Stimulated activated CD8-positive, alpha-beta memory T cell treated with anti-CD3 and anti-CD28 coated beads, Interleukin-4, amount 100 ng/mL, for 4 hours (primary cell): Measurements from ENCODE around the gene EAF2.

Experiments used
- DNase-seq, 2 donors: peaks; one replicate each; pipeline ENCODE4 v3.0.0-alpha.2; 2020; ENCODE audit warnings: low read depth in 2 of 2, low spot score in 1 of 2

EAF2 gene

GRCh38 chr3:121834671-121835464 lies at the start of gene EAF2, which contains the start of gene IQCB1:
TSS of gene EAF2 (plus strand) at chr3:121835209. CDS start at chr3:121835286, 77 bp downstream.
TSS of gene IQCB1 (minus strand) at chr3:121835060. CDS start at chr3:121828960, 6,100 bp downstream.
- DNase-seq, result peak; percentile 88 to 90

DNA sequence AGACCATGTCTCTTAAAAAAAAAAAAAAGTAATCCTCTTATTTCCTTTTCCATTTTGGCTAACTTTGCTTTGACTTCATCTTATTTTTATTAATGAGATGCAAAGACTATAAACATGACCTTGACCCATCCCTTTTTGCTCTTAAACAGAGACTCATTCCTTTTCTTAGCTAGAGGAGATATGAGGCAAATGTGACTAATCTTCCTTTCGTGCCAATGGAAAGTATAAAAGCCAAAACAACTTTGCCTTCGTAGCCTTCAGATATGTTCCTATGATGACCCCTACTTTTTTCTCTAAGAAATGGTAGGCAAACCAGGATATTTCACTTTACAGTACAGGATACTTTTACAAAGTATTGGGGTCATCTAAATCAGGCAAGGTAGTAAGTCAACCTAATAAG lies 48.5 kb upstream of the EAF2 start:
- DNase-seq, result no peak

GRCh38 chr3:121793078-121793477 lies 41.9 kb upstream of the EAF2 start:
- DNase-seq, result no peak

GRCh38 chr3:121794264-121794983 lies 40.6 kb upstream of the EAF2 start:
- DNase-seq, result no peak

DNA sequence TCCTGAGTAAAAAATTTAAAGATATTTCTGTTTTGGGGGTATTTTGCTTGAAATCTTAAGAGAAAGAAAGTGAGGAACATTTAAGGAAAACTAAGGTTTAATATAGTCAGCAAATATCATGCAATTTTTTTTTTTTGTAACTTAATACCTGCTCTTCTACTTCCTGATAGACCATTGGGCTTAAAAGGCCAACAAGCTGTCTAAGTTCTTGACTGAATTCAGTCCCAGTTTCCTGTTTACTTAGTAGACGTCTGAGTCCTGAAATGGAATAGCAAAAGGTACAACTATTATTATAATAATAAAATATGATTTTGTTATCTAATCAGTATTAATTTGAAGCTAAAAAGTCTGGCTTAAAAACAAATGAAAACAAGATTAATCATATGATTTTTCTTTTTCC lies 38.0 kb upstream of the EAF2 start:
- no peak for DNase-seq

DNA sequence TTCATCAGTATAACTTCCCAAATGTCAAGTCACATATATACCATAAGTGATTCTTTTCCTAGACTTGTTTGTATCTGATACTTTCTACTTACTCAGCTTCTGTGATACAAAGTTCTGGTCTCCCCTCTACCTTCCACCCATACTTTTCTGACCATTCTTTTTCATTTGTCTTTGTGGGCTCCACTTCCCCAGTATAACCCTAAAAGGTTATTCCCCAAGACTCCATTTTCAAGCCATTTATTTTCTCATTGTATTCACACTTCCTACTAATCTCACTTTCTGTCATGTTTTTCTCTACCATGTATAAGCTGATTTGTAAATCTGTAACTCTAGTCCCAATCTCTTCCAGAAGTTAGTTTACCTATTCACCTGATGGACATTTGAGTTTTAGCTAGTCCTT lies 34.1 kb upstream of the EAF2 start:
- no peak for DNase-seq

DNA sequence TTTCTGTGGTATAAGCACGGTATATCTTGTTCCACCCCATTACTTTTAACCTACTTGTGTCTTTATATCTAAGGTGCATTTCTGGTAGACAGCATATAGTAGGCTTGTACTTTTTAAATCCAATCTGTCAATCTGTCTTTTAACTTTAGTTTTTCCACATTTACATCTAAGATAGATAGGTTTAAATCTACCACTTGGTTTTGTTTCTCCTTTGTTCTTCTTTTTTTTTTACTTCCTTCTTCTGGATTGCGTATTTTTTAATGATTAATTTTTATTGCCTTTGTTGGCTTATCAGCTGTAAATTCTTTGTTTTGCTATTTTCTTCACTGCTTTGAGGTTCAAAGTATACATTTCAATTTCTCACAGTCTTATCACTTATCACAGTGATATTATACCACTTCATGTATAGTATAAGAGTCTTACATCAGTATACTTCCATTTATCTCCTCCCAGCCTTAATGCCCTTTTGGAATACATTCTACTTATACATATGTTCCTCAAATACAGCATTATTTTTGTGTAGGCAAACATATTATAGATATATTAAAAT lies 31.2 kb upstream of the EAF2 start:
- DNase-seq, result no peak

DNA sequence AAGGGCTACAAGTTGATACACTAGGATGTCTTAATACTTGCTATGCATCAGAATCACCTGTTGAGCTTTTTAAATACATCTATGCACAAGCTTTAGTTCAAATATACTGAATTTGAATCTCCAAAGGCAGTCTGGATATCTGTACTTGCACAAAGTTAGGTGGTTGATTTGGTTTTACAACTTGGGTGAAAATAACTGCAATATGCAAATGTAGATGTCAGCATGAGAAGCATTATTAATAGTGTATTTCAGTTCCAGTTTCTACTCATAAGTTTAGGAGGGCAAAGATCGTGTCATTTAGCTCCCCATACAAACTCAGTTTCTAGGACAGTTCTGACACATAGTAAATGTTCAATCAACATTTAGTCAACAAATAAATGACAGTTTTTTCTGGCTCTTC lies 25.8 kb upstream of the EAF2 start:
- no peak for DNase-seq

DNA sequence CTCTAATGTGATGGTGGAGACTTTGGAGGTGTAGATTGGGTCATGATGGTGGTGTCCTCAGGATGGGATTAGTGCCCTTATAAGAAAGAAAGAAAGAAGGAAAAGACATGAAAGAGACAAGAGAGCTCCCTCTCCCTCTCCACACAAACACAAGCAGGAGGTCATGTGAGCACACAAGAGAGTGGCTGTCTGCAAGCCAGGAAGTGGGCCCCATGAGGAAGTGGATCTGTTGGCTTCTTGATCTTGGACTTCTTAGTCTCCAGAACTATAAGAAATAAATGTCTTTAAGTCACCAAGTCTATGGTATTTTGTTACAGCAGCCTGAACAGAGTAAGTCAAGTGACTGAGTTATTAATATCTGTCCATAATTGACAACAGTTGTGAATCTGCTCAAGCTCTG lies 17.3 kb upstream of the EAF2 start:
- DNase-seq, result no peak

DNA sequence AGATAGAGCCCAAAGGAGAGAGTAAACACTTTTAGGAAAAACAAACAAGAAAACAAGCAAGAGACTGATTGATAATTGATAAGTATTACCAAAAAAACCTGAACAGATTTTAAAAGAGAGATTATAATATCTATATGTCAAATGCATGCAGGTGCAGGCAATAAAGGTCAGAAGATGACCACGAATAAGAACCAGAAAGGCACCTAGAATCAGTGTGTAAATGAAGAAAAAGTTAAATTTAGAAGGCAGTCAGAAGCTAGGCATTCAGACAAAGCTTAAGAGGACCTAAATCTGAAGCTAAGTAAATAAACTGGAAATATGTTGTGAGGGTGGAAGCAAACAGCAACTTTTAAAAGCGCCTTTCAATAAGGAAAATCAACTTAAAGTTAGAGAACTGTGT lies 16.4 kb upstream of the EAF2 start:
- DNase-seq, result no peak

DNA sequence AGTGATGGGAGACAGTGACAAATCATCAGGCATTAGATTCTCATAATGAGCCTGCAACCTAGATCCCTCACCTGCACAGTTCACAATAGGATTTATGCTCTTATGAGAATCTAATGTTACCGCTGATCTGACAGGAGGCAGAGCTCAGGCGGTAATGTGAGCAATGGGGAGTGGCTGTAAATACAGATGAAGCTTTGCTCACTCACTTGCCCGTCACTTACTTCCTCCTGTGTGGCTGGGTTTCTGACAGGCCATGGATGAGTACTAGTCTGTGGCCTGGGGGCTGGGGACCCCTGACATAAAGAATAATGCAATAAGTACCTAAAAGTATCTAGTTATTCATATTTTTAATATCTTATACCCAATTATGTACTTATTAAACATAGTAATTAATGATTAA lies 15.8 kb upstream of the EAF2 start:
- DNase-seq, result no peak

GRCh38 chr3:121821421-121822199 lies 13.4 kb upstream of the EAF2 start:
- DNase-seq, result no peak

DNA sequence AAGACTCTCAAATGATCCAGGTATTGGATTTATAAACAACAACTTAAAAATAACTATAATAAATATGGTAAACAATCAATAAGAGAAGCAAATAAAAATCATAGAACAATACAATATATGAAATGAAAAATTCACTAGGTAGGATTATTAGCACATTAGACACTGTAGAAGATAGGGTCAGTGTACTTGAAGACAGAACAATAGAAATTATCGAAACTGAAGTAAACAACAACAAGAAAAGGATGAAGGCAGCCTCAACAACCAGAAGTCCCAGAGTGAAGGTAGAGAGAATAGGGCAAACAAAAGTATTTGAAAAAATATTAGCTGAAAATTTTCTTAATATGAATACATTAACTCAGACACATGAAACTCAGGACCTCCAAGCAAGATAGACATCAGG lies 12.0 kb upstream of the EAF2 start:
- no peak for DNase-seq

DNA sequence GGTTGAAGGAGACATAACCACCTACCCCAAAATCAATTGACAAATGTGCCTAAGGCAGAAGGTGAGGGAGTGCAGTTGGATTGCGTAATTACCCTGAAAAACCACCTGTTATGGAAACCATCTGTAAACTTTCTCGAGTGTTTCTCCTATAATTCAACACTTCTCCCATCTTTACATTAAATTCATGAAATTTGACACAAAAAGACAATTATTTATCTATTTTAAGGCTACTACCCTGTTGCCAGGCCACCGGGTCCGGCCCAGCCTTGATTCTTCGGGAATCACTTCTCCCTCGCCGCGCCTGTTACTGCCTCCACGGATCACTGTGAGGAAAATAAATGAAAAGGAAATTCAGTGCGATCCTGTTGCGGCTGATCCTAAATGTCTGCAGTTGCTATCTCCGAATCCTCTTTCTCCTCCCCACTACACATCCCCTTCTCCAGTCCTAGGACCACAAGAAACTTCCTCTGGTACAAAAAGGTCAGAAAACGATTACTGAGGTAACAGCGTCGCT lies 795 bp upstream of the EAF2 start:
- DNase-seq, result no peak

GRCh38 chr3:121835465-121835801 lies 424 bp downstream of the EAF2 start:
- DNase-seq, result no peak

- DNase-seq, result no peak
Observed at GRCh38 chr3:121836064-121836463, 1.1 kb downstream of the EAF2 start.

- no peak for DNase-seq
Observed at GRCh38 chr3:121836481-121836880, 1.5 kb downstream of the EAF2 start.

DNA sequence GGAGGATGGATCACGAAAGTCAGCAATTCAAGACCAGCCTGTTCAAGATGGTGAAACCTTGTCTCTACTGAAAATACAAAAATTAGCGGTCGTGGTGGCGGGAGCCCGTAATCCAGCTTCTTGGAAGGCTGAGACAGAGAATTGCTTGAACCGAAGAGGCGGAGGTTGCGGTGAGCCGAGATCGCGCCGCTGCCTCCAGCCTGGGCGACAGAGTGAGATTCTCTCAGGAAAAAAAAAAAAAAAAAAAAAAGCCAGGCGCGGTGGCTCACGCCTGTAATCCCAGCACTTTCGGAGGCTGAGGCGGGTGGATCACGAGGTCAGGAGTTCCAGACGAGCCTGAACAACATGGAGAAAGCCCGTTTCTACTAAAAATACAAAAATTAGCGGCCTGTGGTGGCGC lies 5.0 kb downstream of the EAF2 start:
- no peak for DNase-seq

DNA sequence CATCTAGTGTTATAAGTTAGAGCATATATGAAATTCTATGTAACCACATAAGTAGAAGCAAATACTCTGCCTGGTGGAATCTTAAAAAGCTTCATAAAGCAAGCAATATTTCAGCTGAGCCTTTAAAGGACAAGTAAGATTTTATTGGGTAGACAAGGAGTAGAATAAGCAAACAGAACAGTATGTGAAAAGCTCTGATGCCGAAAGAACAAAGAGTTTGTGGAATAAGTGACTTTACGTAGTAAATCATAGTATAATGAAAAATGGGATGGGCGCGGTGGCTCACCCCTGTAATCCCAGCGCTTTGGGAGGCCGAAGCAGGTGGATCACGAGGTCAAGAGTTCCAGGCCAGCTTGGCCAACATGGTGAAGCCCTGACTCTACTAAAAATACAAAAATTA lies 9.9 kb downstream of the EAF2 start:
- DNase-seq, result no peak

- no peak for DNase-seq
Observed at GRCh38 chr3:121852256-121852655, 17.2 kb downstream of the EAF2 start.

DNA sequence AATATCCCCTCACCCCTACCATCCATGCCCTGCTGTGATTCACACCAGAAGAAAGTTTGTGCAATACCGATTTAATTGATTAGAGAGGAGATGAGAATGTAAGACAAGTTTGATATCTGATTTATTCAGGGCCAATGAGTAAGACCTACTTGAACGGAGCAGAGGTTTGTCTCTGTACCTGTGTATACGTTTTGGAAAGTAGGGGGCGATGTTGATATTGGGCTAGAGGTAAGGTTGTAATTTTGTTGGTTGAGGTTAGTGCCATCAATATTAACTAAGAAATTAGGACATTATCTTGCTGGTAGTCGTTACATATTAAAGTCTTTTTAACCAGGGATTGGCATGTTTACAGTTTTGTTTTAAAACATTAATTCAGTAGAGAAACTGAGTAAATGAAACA lies 20.5 kb downstream of the EAF2 start:
- DNase-seq, result no peak
